BE2C (cell line): ENCODE data around the gene KCNG4. TPM values are rescaled to one million over a fixed set of nuclear protein-coding genes. Genes with fewer than 3 reads are reported as not detected.

ENCODE experiments used
- DNase-seq: peaks from one replicate; pipeline ENCODE4 v3.0.0-alpha.2; 2020
- H3K27me3 ChIP-seq: fragments of 250-450 bp; sonication (Bioruptor Pico); 2 replicates; pipeline ENCODE4 v1.5.1; 2020; ENCODE audit warnings: mild to moderate bottlenecking
- H3K36me3 ChIP-seq: fragments of 250-450 bp; sonication (Bioruptor Pico); 2 replicates; pipeline ENCODE4 v1.5.1; 2020; ENCODE audit warnings: mild to moderate bottlenecking
- H3K4me1 ChIP-seq: fragments of 250-450 bp; sonication (Bioruptor Pico); 2 replicates; pipeline ENCODE4 v1.5.1; 2020
- H3K4me3 ChIP-seq: 2 replicates; pipeline ENCODE4 v1.5.1; 2011; ENCODE audit warnings: low read depth, low read length
- H3K9me3 ChIP-seq: fragments of 250-450 bp; sonication (Bioruptor Pico); 2 replicates; pipeline ENCODE4 v1.5.1; 2020
- CTCF ChIP-seq: IDR thresholded peaks from 2 replicates; pipeline ENCODE4 v1.5.1; 2012; ENCODE audit warnings: mild to moderate bottlenecking, low read depth, low read length
- polyA plus RNA-seq: library from polyadenylated mRNA; unstranded; fragments of >200 nt; gene quantifications from one replicate; pipeline ENCODE4 v1.2.1, GENCODE V29; 2012; ENCODE audit warnings: low read depth, missing spikeins; ENCODE audit not compliant: insufficient read length, insufficient read depth

Gene KCNG4, protein sequence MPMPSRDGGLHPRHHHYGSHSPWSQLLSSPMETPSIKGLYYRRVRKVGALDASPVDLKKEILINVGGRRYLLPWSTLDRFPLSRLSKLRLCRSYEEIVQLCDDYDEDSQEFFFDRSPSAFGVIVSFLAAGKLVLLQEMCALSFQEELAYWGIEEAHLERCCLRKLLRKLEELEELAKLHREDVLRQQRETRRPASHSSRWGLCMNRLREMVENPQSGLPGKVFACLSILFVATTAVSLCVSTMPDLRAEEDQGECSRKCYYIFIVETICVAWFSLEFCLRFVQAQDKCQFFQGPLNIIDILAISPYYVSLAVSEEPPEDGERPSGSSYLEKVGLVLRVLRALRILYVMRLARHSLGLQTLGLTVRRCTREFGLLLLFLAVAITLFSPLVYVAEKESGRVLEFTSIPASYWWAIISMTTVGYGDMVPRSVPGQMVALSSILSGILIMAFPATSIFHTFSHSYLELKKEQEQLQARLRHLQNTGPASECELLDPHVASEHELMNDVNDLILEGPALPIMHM
- polyA plus RNA-seq: 0.17 TPM

GRCh38 chr16:84239909-84240308, at the start of gene KCNG4:
KCNG4 (minus strand) TSS chr16:84240012; CDS start chr16:84237485, 2,527 bp downstream.
- DNase-seq: peak; percentile 68
- Histone ChIP-seq H3K4me3 (peak within 1 kb of the TSS; percentile 27), H3K27me3 (no peaks in the 10 kb centered on the region), H3K4me1 (peaks cover 11% of the 10 kb centered on the region), H3K36me3 (no peaks in the 10 kb centered on the region), H3K9me3 (no peaks in the 10 kb centered on the region; the same call in 1 of the 2 replicates)
- no peak for TF ChIP-seq CTCF

DNA sequence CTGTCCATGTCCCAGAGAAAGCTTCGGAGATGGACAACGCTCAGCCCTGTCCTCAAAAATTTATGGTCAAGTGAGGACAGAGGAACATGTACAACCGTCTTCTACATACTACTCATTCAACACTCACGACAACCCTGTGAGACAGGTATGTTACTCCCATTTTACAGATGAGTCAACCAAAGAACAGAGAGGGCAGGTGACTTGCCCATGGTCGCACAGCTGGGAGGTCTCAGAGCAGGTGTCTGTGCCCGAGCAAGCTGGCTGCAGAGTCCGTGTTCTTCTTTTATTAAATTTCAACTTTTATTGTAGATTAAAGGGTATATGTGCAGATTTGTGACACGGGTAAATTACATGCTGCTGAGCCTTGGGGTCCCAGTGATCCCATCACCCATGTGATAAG, 49.1 kb upstream of the KCNG4 start:
- no peaks in the 10 kb centered on the region for H3K9me3 ChIP-seq
- peaks cover 14% of the 10 kb centered on the region for H3K27me3 ChIP-seq
- no peak overlapping the region for H3K4me3 ChIP-seq
- no peak for TF ChIP-seq CTCF
- no peak for DNase-seq
- H3K36me3 ChIP-seq: no peaks in the 10 kb centered on the region
- no peaks in the 10 kb centered on the region for H3K4me1 ChIP-seq

DNA sequence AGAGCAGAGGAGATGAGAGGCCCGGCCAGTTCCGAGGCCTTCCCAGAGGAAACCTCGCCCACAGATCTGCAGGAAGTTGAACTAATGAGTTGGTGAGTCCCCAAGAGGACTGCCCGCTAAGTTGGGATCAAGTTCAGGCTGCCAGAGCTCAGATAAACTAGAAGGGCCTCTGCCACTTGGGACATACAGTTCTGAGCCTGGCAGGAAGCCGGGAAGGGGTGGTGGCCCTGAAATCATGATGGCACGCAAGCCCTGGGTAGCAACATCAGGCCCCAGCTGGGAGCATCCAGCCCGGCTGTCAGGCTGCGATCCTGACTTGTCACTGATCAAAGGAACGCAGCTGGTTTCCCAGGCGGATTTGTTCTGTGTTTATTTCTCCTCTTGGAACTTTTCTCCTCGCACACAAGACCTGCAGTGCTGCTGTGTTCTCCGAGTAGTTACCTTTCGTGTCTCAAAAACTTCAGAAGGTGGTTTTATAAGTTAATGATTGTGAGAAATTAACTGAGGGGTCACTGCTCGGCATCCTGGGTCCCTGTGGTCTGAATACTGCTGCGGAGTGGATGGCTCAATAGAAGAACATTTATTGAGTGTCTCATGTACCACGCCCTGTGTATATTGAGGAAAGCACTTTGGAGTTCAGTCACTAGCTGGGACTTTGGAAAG, 46.9 kb upstream of the KCNG4 start:
- Histone ChIP-seq H3K27me3 (peaks cover 7% of the 10 kb centered on the region), H3K36me3 (no peaks in the 10 kb centered on the region), H3K9me3 (no peaks in the 10 kb centered on the region), H3K4me3 (no peak overlapping the region), H3K4me1 (no peaks in the 10 kb centered on the region)
- TF ChIP-seq CTCF: no peak
- DNase-seq: no peak

DNA sequence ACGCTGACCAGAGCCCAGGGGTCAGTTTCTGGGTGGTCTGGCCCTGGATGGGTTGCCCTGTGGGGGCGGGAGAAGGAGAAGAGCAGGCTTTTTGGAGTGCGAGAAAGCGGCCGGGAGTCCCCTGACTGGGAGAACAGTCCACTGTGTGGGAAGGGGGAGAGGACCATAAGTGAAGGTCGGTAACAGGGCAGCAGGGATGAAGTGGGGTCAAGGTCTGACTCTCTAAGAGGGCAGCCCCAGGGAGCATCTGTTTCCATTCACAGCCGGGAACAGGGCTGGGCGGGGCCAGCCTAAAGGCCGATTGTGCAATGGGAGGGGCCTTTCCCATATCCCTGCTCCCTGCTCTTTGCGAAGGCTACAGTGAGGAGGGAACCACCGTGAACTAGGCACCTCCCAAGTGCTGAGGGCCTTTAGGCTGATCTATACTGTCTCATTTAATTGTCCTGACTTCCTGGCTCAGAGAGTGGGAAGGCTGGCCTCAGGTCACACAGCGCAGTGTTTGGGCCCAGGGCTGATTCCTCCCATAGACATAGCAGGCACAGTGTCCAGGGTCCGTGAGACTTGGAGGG, 44.4 kb upstream of the KCNG4 start:
- Histone ChIP-seq H3K9me3 (no peaks in the 10 kb centered on the region), H3K4me3 (no peak overlapping the region), H3K4me1 (no peaks in the 10 kb centered on the region), H3K36me3 (no peaks in the 10 kb centered on the region), H3K27me3 (peaks cover 4% of the 10 kb centered on the region)
- TF ChIP-seq CTCF: no peak
- no peak for DNase-seq

DNA sequence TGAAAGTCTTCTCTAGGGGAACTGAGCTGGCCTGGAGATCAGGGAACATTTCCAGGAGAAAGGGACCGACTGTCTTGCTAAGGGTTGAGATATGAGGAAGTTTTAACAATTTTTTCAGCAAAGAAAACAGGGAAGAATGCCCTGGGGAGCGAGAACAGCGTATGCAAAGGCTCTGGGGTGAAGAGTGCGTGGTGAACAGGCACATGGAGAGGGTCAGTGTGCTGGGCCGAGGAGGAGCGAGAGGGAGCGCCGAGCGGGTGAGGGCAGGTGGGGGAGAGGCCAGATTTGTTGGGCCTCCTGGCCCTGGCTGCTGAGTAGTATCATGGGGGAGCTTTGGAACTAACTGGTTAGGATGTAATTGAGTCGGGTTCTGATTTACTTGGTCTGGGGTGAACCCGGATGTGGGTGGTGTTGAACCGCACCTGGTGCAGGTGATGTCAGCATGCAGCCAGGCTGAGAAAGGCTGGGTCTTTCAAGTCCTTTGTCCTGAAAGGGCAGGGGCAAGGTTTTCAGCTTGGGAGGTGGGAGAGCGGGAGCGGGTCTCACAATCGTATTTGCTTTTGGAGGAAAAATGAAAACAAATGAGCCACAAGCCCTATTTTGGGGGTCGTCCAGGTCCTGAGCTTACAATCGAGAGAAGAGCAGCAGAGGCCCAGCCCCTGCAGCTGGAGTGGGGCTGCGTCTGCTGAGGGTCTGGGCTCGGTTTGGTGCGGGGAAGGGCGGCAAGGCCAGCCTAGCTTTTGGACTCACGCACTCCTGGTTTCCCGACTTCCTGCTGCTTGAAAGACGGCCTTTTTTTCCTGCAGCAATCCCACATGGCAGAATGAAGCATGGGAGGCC, 43.7 kb upstream of the KCNG4 start:
- no peak overlapping the region for H3K4me3 ChIP-seq
- H3K27me3 ChIP-seq: no peaks in the 10 kb centered on the region
- DNase-seq: no peak
- no peaks in the 10 kb centered on the region for H3K36me3 ChIP-seq
- H3K4me1 ChIP-seq: no peaks in the 10 kb centered on the region
- TF ChIP-seq CTCF: no peak
- no peaks in the 10 kb centered on the region for H3K9me3 ChIP-seq
